Right renal cortex interstitium (tissue), 3 donors: Measurements from ENCODE around the gene AP3B1. TPM values are rescaled to one million over a fixed set of nuclear protein-coding genes. Genes with fewer than 3 reads are reported as not detected.

Experiments used
- polyA plus RNA-seq, 3 donors: library from polyadenylated mRNA; unstranded; fragments of 120-200 nt; gene quantifications; one replicate each; pipeline ENCODE4 v1.2.1, GENCODE V29; 2013; ENCODE audit not compliant: insufficient read length in 3 of 3

The AP3B1 gene
- polyA plus RNA-seq, 3 donors: 77.2 to 84.1 (median 83.4) TPM

Other genes with a start within 250 kb of the AP3B1 start
- gene SCAMP1, start 65.9 kb upstream of the AP3B1 start, polyA plus RNA-seq: 10 to 100 TPM; 57.4 to 63.7 (median 58.8) TPM